ENCODE results near the gene KTN1. TPM values are rescaled to one million over a fixed set of nuclear protein-coding genes. Genes with fewer than 3 reads are reported as not detected.

KTN1 gene
- total RNA-seq, 1 donor from 2014 or later: 150 TPM

DNA sequence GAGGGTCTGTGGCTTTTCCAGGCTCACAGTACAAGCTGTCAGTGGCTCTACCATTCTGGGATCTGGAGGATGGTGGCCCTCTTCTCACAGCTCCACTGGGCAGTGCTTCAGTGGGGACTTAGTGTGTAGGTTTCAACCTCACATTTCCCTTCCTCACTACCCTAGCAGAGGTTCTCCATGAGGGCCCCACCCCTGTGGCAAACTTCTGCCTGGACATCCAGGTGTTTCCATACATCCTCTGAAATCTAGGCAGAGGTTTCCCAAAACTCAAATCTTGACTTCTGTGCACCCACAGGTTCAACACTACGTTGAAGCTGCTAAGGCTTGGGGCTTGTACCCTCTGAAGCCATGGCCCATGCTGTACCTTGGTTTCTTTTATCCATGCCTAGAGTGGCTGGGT is 40.3 kb downstream of the KTN1 start:
- Histone ChIP-seq H3K27me3 (ENCODE audit: control insufficient read depth, insufficient read depth, low read length) (no peaks in the 10 kb centered on the region), H3K4me3 (ENCODE audit: low read depth, low read length) (no peak overlapping the region), H3K36me3 (ENCODE audit: control insufficient read depth, insufficient read depth, low read length) (peaks cover 5% of the 10 kb centered on the region)
- DNase-seq (ENCODE audit: low read depth): no peak
- TF ChIP-seq, protein P1, sequence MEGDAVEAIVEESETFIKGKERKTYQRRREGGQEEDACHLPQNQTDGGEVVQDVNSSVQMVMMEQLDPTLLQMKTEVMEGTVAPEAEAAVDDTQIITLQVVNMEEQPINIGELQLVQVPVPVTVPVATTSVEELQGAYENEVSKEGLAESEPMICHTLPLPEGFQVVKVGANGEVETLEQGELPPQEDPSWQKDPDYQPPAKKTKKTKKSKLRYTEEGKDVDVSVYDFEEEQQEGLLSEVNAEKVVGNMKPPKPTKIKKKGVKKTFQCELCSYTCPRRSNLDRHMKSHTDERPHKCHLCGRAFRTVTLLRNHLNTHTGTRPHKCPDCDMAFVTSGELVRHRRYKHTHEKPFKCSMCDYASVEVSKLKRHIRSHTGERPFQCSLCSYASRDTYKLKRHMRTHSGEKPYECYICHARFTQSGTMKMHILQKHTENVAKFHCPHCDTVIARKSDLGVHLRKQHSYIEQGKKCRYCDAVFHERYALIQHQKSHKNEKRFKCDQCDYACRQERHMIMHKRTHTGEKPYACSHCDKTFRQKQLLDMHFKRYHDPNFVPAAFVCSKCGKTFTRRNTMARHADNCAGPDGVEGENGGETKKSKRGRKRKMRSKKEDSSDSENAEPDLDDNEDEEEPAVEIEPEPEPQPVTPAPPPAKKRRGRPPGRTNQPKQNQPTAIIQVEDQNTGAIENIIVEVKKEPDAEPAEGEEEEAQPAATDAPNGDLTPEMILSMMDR (IDR thresholded peaks at IDR 0.05; ENCODE audit: insufficient read depth, low read length, poor library complexity, severe bottlenecking): no peak

DNA sequence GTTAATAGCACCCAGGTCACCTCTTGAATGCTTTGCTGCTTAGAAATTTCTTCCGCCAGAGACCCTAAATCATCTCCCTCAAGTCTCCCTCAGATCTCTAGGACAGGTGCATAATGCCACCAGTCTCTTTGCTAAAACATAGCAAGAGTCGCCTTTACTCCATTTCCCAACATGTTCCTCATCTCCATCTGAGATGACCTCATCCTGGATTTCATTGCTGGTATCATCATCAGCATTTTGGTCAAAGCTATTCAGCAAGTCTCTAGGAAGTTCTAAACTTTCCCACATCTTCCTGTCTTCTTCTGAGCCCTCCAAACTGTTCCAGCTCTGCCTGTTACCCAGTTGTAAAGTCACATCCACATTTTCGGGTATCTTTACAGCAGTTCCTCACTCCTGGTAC is 41.0 kb downstream of the KTN1 start:
- Histone ChIP-seq H3K36me3 (ENCODE audit: control insufficient read depth, insufficient read depth, low read length) (peaks cover 5% of the 10 kb centered on the region), H3K27me3 (ENCODE audit: control insufficient read depth, insufficient read depth, low read length) (no peaks in the 10 kb centered on the region), H3K4me3 (ENCODE audit: low read depth, low read length) (no peak overlapping the region)
- TF ChIP-seq, protein P1 (IDR thresholded peaks at IDR 0.05; ENCODE audit: insufficient read depth, low read length, poor library complexity, severe bottlenecking): no peak
- DNase-seq (ENCODE audit: low read depth): no peak

DNA sequence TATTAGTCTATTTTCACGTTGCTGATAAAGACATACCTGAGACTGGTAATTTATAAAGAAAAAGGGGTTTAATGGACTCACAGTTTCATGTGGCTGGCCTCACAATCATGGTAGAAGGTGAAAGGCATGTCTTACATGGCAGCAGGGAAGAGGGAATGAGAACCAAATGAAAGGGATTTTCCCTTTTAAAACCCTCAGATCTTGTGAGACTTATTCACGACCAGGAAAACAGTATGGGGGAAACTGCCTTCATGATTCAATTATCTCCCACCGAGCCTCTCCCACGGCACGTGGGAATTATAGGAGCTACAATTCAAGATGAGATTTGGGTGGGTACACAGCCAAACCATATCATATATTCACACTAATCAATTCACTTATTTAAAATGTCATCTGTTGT is 41.4 kb downstream of the KTN1 start:
- Histone ChIP-seq H3K27me3 (ENCODE audit: control insufficient read depth, insufficient read depth, low read length) (no peaks in the 10 kb centered on the region), H3K4me3 (ENCODE audit: low read depth, low read length) (no peak overlapping the region), H3K36me3 (ENCODE audit: control insufficient read depth, insufficient read depth, low read length) (peaks cover 5% of the 10 kb centered on the region)
- DNase-seq (ENCODE audit: low read depth): no peak
- TF ChIP-seq, protein P1 (IDR thresholded peaks at IDR 0.05; ENCODE audit: insufficient read depth, low read length, poor library complexity, severe bottlenecking): no peak

DNA sequence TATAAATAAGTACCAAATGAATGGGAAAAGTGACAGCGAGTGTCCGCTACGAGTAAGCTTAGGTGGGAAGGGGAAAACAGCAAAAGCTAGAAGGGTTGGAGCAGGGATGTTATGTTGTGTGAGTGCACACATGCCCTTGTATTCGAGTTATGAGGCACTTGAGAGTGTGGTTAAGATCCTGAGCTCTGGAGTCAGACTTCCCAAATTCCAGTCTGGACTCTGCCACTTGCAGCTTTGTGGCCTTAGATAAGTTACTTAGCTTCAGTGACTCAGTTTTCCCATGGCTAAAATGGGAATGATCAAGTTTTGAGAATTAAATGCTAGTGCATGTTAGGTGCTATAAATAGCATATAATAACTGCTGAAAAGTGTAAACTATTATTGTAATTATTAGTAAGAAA is 44.9 kb downstream of the KTN1 start:
- TF ChIP-seq, protein P1 (IDR thresholded peaks at IDR 0.05; ENCODE audit: insufficient read depth, low read length, poor library complexity, severe bottlenecking): no peak
- Histone ChIP-seq H3K36me3 (ENCODE audit: control insufficient read depth, insufficient read depth, low read length) (peaks cover 5% of the 10 kb centered on the region), H3K4me3 (ENCODE audit: low read depth, low read length) (no peak overlapping the region), H3K27me3 (ENCODE audit: control insufficient read depth, insufficient read depth, low read length) (no peaks in the 10 kb centered on the region)
- DNase-seq (ENCODE audit: low read depth): no peak

DNA sequence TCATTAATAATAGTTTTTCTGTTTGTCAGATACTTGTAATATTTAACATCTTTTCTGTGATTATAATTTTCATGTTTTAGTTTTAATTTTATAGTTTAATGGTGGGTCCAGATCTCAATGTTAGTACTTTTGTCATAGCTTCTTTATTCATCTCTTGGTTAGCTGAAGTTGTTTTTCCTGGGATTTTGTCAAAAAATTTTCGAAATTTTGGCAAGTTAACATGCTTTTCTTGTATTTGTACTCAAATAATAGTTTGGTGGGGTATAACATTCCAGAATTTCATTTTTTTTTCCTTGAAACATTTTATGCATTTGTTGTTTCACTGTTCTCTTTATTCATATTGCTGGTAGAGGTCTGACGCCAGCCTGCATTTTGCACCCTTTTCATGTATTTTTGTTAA is 45.5 kb downstream of the KTN1 start:
- H3K4me3 ChIP-seq (ENCODE audit: low read depth, low read length): no peak overlapping the region
- no peak for DNase-seq (ENCODE audit: low read depth)
- H3K27me3 ChIP-seq (ENCODE audit: control insufficient read depth, insufficient read depth, low read length): no peaks in the 10 kb centered on the region
- TF ChIP-seq, protein P1 (IDR thresholded peaks at IDR 0.05; ENCODE audit: insufficient read depth, low read length, poor library complexity, severe bottlenecking): no peak
- peaks cover 3% of the 10 kb centered on the region for H3K36me3 ChIP-seq (ENCODE audit: control insufficient read depth, insufficient read depth, low read length)

DNA sequence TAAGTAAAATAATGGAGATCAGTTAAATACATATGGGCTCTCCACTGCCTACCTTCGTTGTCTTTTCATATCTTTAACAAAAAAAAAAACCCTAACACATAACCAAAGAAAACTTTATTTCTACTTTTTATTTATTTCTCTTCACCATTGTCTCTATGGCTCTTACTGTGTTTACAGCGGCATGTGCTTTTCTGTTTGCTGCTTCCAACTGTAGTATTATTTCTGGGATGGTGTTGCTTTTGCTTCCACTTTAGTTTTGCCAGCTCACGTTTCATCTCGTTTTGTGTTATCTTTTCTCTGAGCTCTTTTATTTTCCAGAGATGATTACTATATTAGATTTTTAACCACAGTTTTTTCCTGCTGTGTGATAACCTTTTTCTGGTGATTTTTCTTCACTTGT is 46.1 kb downstream of the KTN1 start:
- Histone ChIP-seq H3K27me3 (ENCODE audit: control insufficient read depth, insufficient read depth, low read length) (no peaks in the 10 kb centered on the region), H3K36me3 (ENCODE audit: control insufficient read depth, insufficient read depth, low read length) (no peaks in the 10 kb centered on the region), H3K4me3 (ENCODE audit: low read depth, low read length) (no peak overlapping the region)
- TF ChIP-seq, protein P1 (IDR thresholded peaks at IDR 0.05; ENCODE audit: insufficient read depth, low read length, poor library complexity, severe bottlenecking): no peak
- DNase-seq (ENCODE audit: low read depth): no peak
